GM21786 (cell line): ENCODE data around the gene RAPGEF2.
"Not testable (repeated sequence)": the region's sequence is repeated elsewhere in the genome, so short reads cannot be mapped to it uniquely, and the experiment has no call there.

ENCODE experiments used
- ATAC-seq: cut with Tn5 transposase; IDR thresholded peaks from one replicate; pipeline ENCODE4 v1.9.1; 2021; ENCODE audit not compliant: unreplicated experiment

Gene RAPGEF2

GRCh38 chr4:159158083-159158617 is 55.3 kb downstream of the RAPGEF2 start:
- no peak for ATAC-seq

- no peak for ATAC-seq
Measured at GRCh38 chr4:159158985-159159384, 56.1 kb downstream of the RAPGEF2 start.

- no peak for ATAC-seq
Measured at GRCh38 chr4:159159611-159160010, 56.7 kb downstream of the RAPGEF2 start.

GRCh38 chr4:159160242-159160641 is 57.4 kb downstream of the RAPGEF2 start:
- no peak for ATAC-seq

- ATAC-seq: not testable (repeated sequence)
Measured at GRCh38 chr4:159161436-159161835, 58.6 kb downstream of the RAPGEF2 start.

GRCh38 chr4:159162576-159162975 is 59.7 kb downstream of the RAPGEF2 start:
- ATAC-seq: no peak

- ATAC-seq: no peak
Measured at GRCh38 chr4:159163521-159163920, 60.6 kb downstream of the RAPGEF2 start.

- ATAC-seq: peak; percentile 58
Measured at GRCh38 chr4:159169404-159170302, 66.8 kb downstream of the RAPGEF2 start.

GRCh38 chr4:159171287-159171686 is 68.4 kb downstream of the RAPGEF2 start:
- no peak for ATAC-seq

GRCh38 chr4:159173886-159174285 is 71.0 kb downstream of the RAPGEF2 start:
- no peak for ATAC-seq

- no peak for ATAC-seq
Measured at GRCh38 chr4:159174645-159175084, 71.8 kb downstream of the RAPGEF2 start.

GRCh38 chr4:159175085-159175988 is 72.5 kb downstream of the RAPGEF2 start:
- peak; percentile 41 for ATAC-seq

GRCh38 chr4:159175989-159176375 is 73.1 kb downstream of the RAPGEF2 start:
- no peak for ATAC-seq

GRCh38 chr4:159177265-159178150 is 74.6 kb downstream of the RAPGEF2 start:
- ATAC-seq: peak; percentile 40

- ATAC-seq: peak; percentile 34
Measured at GRCh38 chr4:159178151-159178546, 75.3 kb downstream of the RAPGEF2 start.

GRCh38 chr4:159178979-159179969 is 76.4 kb downstream of the RAPGEF2 start:
- ATAC-seq: no peak

GRCh38 chr4:159183885-159184605 is 81.2 kb downstream of the RAPGEF2 start:
- not testable (repeated sequence) for ATAC-seq

GRCh38 chr4:159185591-159186023 is 82.7 kb downstream of the RAPGEF2 start:
- ATAC-seq: peak; percentile 67
